Astrocyte (in vitro differentiated cells and primary cell): Measurements from ENCODE around the gene NDUFC2.

ENCODE experiments used
- EZH2 ChIP-seq: IDR thresholded peaks from 2 replicates; pipeline ENCODE4 v1.6.1; 2012; ENCODE audit warnings: mild to moderate bottlenecking, low read length, inconsistent platforms; ENCODE audit not compliant: insufficient read depth
- TF ChIP-seq, protein P1 (sequence below): IDR thresholded peaks from 2 replicates; pipeline ENCODE4 v1.5.1; 2011; ENCODE audit warnings: low read depth, mild to moderate bottlenecking, inconsistent platforms, low read length, moderate library complexity; ENCODE audit not compliant: insufficient read depth

DNA sequence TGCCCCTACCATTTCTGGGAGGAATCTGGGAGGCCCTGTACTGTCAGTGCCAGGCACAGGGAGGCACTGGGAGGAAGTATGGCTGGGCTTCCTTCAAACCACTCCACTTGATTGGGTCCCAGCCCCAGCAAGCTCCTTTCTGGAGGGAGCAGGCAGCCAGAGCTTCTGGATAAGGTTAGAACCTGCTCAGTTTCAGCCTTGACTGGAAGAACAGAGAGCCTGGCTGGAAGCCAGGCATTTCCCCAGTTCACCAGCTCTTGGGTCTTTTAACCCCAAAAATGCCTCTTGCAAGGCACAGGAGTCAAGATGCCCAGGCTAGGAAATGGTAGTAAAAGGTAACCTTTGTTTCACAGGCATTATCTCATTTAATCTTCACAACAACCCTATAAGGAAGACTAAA, 47.6 kb downstream of the NDUFC2 start:
- TF ChIP-seq, protein P1, sequence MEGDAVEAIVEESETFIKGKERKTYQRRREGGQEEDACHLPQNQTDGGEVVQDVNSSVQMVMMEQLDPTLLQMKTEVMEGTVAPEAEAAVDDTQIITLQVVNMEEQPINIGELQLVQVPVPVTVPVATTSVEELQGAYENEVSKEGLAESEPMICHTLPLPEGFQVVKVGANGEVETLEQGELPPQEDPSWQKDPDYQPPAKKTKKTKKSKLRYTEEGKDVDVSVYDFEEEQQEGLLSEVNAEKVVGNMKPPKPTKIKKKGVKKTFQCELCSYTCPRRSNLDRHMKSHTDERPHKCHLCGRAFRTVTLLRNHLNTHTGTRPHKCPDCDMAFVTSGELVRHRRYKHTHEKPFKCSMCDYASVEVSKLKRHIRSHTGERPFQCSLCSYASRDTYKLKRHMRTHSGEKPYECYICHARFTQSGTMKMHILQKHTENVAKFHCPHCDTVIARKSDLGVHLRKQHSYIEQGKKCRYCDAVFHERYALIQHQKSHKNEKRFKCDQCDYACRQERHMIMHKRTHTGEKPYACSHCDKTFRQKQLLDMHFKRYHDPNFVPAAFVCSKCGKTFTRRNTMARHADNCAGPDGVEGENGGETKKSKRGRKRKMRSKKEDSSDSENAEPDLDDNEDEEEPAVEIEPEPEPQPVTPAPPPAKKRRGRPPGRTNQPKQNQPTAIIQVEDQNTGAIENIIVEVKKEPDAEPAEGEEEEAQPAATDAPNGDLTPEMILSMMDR, result no peak
- TF ChIP-seq EZH2, result no peak
